Mesothelial cell of epicardium (in vitro differentiated cells): Measurements from ENCODE around the gene LIPM. TPM values are rescaled to one million over a fixed set of nuclear protein-coding genes. Genes with fewer than 3 reads are reported as not detected.

Experiments used
- DNase-seq, 2 experiments: peaks; one replicate each; pipeline ENCODE4 v3.0.0; 2021; ENCODE audit warnings: low spot score in 2 of 2; ENCODE audit not compliant: unreplicated experiment in 2 of 2
- H3K27ac Mint-ChIP-seq: 2 replicates; pipeline ENCODE4 v1.8.0; 2021; ENCODE audit warnings: mixed read lengths
- H3K27me3 Mint-ChIP-seq: 2 replicates; pipeline ENCODE4 v1.8.0; 2021; ENCODE audit warnings: low read depth, mixed read lengths
- H3K36me3 Mint-ChIP-seq: 2 replicates; pipeline ENCODE4 v1.8.0; 2021; ENCODE audit warnings: mixed read lengths
- H3K4me1 Mint-ChIP-seq: 2 replicates; pipeline ENCODE4 v1.8.0; 2021; ENCODE audit warnings: mixed read lengths
- H3K4me3 Mint-ChIP-seq: 2 replicates; pipeline ENCODE4 v1.8.0; 2021; ENCODE audit warnings: mild to moderate bottlenecking, moderate library complexity, mixed read lengths
- H3K9me3 Mint-ChIP-seq: 2 replicates; pipeline ENCODE4 v1.8.0; 2021; ENCODE audit warnings: mixed read lengths
- total RNA-seq: library from RNA; stranded (reverse); gene quantifications from 3 replicates; pipeline ENCODE4 v1.2.1, GENCODE V29; 2021
- TF ChIP-seq, protein P1 (sequence below): fragments of 200-600 bp; sonication (generic); IDR thresholded peaks from one replicate; pipeline ENCODE4 v1.5.0; 2021; ENCODE audit warnings: antibody characterized with exemption; ENCODE audit not compliant: unreplicated experiment

Gene LIPM
- total RNA-seq, 1 donor from 2014 or later: not detected

GRCh38 chr10:88792661-88793060 lies 9.9 kb upstream of the LIPM start:
- no peak overlapping the region for H3K4me3 Mint-ChIP-seq
- no peaks in the 10 kb centered on the region for H3K9me3 Mint-ChIP-seq
- TF ChIP-seq, protein P1, sequence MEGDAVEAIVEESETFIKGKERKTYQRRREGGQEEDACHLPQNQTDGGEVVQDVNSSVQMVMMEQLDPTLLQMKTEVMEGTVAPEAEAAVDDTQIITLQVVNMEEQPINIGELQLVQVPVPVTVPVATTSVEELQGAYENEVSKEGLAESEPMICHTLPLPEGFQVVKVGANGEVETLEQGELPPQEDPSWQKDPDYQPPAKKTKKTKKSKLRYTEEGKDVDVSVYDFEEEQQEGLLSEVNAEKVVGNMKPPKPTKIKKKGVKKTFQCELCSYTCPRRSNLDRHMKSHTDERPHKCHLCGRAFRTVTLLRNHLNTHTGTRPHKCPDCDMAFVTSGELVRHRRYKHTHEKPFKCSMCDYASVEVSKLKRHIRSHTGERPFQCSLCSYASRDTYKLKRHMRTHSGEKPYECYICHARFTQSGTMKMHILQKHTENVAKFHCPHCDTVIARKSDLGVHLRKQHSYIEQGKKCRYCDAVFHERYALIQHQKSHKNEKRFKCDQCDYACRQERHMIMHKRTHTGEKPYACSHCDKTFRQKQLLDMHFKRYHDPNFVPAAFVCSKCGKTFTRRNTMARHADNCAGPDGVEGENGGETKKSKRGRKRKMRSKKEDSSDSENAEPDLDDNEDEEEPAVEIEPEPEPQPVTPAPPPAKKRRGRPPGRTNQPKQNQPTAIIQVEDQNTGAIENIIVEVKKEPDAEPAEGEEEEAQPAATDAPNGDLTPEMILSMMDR: no peak
- no peaks in the 10 kb centered on the region for H3K36me3 Mint-ChIP-seq
- DNase-seq: no peak
- no peaks in the 10 kb centered on the region for H3K27me3 Mint-ChIP-seq
- peaks cover 15% of the 10 kb centered on the region for H3K4me1 Mint-ChIP-seq
- H3K27ac Mint-ChIP-seq: no peak overlapping the region

- Mint-ChIP-seq H3K27me3 (peaks cover 6% of the 10 kb centered on the region), H3K27ac (no peak overlapping the region), H3K4me3 (no peak overlapping the region), H3K36me3 (no peaks in the 10 kb centered on the region), H3K4me1 (peaks cover 9% of the 10 kb centered on the region), H3K9me3 (no peaks in the 10 kb centered on the region)
- TF ChIP-seq, protein P1: no peak
- DNase-seq: no peak
These were observed 8.7 kb upstream of the LIPM start for GRCh38 chr10:88793712-88794299.

GRCh38 chr10:88794731-88795130 lies 7.8 kb upstream of the LIPM start:
- TF ChIP-seq, protein P1: no peak
- H3K27me3 Mint-ChIP-seq: peaks cover 6% of the 10 kb centered on the region
- no peaks in the 10 kb centered on the region for H3K9me3 Mint-ChIP-seq
- H3K4me1 Mint-ChIP-seq: peaks cover 2% of the 10 kb centered on the region
- no peak for DNase-seq
- H3K27ac Mint-ChIP-seq: no peak overlapping the region
- H3K36me3 Mint-ChIP-seq: no peaks in the 10 kb centered on the region
- H3K4me3 Mint-ChIP-seq: no peak overlapping the region

DNA sequence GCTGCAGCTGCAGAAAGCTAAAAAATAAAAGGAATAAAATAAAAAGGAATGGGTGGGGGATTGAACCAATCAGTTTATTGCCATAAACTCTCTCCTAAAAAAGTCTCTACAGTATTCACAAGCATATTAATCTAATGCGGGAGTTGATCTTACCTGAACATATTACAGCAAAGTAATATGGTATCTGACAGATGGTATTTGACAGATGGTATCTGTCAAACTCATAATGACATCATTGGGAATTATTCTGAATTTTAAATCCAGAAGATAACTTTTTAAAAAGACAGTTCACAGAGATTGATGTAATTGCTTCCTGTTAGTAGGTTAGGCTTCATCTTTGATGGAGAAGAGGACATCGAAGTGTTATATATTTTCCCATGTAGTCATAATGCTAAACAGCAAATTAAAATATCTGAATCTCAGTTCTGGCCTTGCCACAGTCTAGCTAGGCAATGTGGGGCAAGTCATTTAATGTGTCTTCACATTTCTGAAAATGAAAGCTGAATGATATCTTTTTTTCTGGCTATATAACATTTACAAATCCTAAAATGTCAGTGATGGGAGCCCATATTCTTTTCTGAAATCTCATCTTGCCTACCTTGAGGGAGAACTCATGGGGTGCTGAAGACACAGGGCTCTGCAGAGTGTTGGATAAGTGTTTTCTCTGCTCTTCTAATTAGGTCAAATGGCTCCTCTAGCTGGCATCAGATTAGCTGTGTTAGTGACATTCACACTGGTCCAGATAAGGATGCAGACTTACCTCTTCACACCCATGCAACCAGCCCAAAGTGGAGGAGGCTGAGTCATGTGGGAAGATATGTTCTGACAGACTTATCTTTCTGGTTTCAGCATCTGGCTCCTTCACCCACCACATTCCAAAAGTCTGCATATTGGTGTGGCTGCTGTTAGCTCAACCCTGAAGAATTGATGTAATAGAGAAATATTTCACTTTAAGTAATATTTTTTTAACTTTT lies 2.1 kb upstream of the LIPM start:
- Mint-ChIP-seq H3K9me3 (no peaks in the 10 kb centered on the region), H3K4me1 (peaks cover 3% of the 10 kb centered on the region), H3K4me3 (no peak overlapping the region), H3K27me3 (peaks cover 6% of the 10 kb centered on the region), H3K27ac (no peak overlapping the region), H3K36me3 (no peaks in the 10 kb centered on the region)
- DNase-seq: no peak
- TF ChIP-seq, protein P1: no peak

DNA sequence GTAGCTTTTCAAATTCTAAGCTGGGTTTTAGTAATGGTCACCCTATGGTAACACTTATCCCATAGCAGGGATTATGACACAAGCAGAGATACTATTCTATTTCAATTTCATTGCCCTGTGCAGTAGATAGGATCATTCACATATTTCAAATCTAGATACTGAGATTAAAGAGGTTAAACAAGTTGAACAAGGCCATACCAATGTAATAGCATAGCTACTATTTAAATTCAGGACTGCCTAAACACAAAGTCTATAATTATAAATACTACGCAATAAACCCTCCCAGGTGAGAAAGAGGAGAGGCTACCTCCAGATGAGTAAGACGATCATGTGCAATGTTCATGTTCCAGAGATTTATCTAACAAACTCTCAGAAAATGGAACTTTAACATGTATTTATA lies 1.1 kb downstream of the LIPM start:
- TF ChIP-seq, protein P1: no peak
- Mint-ChIP-seq H3K27me3 (no peaks in the 10 kb centered on the region), H3K36me3 (no peaks in the 10 kb centered on the region), H3K27ac (no peak overlapping the region), H3K9me3 (no peaks in the 10 kb centered on the region), H3K4me3 (no peak overlapping the region), H3K4me1 (peaks cover 3% of the 10 kb centered on the region)
- no peak for DNase-seq
